Measurements from ENCODE around the gene ZNF605. TPM values are rescaled to one million over a fixed set of nuclear protein-coding genes. Genes with fewer than 3 reads are reported as not detected.
"Not testable (repeated sequence)": the region's sequence is repeated elsewhere in the genome, so short reads cannot be mapped to it uniquely, and the experiment has no call there.

Gene ZNF605
- total and polyA plus RNA-seq, 7 donors: 1.6 to 8.8 (median 6.6) TPM

- intact Hi-C loops (cut with DNase I): no loop called here
- Histone ChIP-seq H3K4me1 (no peaks in the 10 kb centered on the region), H3K27ac (no peak overlapping the region), H3K4me3 (no peak overlapping the region), H3K27me3 (ENCODE audit: insufficient read depth in 3 of 3, low read length in 2 of 3) (no peaks in the 10 kb centered on the region), H3K36me3 (ENCODE audit: insufficient read depth in 1 of 2, low read depth in 1 of 2) (peaks cover 34 to 66% of the 10 kb centered on the region in 2 donors), H3K9me3 (peaks cover 69% of the 10 kb centered on the region)
- ATAC-seq (no peak), DNase-seq (no peak)
- no peak for TF ChIP-seq CTCF (IDR thresholded peaks at IDR 0.05)
- 95 to 98% (median 97%) methylated on average over 34 of the region's 34 CpGs for WGBS, 3 donors
Observed at GRCh38 chr12:132941336-132941954, 14.7 kb downstream of the ZNF605 start.

GRCh38 chr12:132940071-132940719 lies 15.9 kb downstream of the ZNF605 start:
- WGBS, 3 donors: 96 to 98% (median 96%) methylated on average over 15 of the region's 15 CpGs
- no peak for TF ChIP-seq CTCF (IDR thresholded peaks at IDR 0.05)
- no peaks in the 10 kb centered on the region for H3K4me1 ChIP-seq
- peaks cover 63% of the 10 kb centered on the region for H3K9me3 ChIP-seq
- intact Hi-C loops (cut with DNase I): no loop called here
- no peak for DNase-seq
- H3K4me3 ChIP-seq: no peak overlapping the region
- ATAC-seq: no peak
- no peak overlapping the region for H3K27ac ChIP-seq
- H3K27me3 ChIP-seq (ENCODE audit: insufficient read depth in 3 of 3, low read length in 2 of 3): no peaks in the 10 kb centered on the region
- H3K36me3 ChIP-seq (ENCODE audit: insufficient read depth in 1 of 2, low read depth in 1 of 2): peaks cover 31 to 54% of the 10 kb centered on the region in 2 donors

- peaks cover 31 to 40% of the 10 kb centered on the region in 2 donors for H3K36me3 ChIP-seq (ENCODE audit: insufficient read depth in 1 of 2, low read depth in 1 of 2)
- DNase-seq; H3K4me3 ChIP-seq; H3K4me1 ChIP-seq; H3K27me3 ChIP-seq (ENCODE audit: insufficient read depth in 3 of 3, low read length in 2 of 3); H3K27ac ChIP-seq; ATAC-seq; intact Hi-C loops (cut with DNase I): not testable (repeated sequence)
- 93 to 97% (median 96%) methylated on average over 9 to 25 of the region's 25 CpGs for WGBS, 3 donors
- H3K9me3 ChIP-seq: peaks cover 60% of the 10 kb centered on the region
Observed at GRCh38 chr12:132938807-132939206, 17.3 kb downstream of the ZNF605 start.

GRCh38 chr12:132937476-132937875 lies 18.6 kb downstream of the ZNF605 start:
- Histone ChIP-seq H3K27ac (no peak overlapping the region), H3K4me3 (no peak overlapping the region), H3K4me1 (no peaks in the 10 kb centered on the region), H3K27me3 (ENCODE audit: insufficient read depth in 3 of 3, low read length in 2 of 3) (no peaks in the 10 kb centered on the region), H3K36me3 (ENCODE audit: insufficient read depth in 1 of 2, low read depth in 1 of 2) (peaks cover 32 to 40% of the 10 kb centered on the region in 2 donors), H3K9me3 (peaks cover 61% of the 10 kb centered on the region)
- ATAC-seq: no peak
- 99 to 100% (median 99%) methylated on average over 2 of the region's 2 CpGs for WGBS, 3 donors
- intact Hi-C loops (cut with DNase I): no loop called here
- no peak for TF ChIP-seq CTCF (IDR thresholded peaks at IDR 0.05)
- DNase-seq: no peak

- Histone ChIP-seq H3K9me3 (peaks cover 60% of the 10 kb centered on the region), H3K36me3 (ENCODE audit: insufficient read depth in 1 of 2, low read depth in 1 of 2) (peaks cover 30 to 40% of the 10 kb centered on the region in 2 donors)
- H3K4me1 ChIP-seq; ATAC-seq; H3K4me3 ChIP-seq; intact Hi-C loops (cut with DNase I); H3K27ac ChIP-seq; H3K27me3 ChIP-seq (ENCODE audit: insufficient read depth in 3 of 3, low read length in 2 of 3); DNase-seq: not testable (repeated sequence)
- WGBS, 3 donors: 95 to 99% (median 98%) methylated on average over 8 of the region's 8 CpGs
Observed at GRCh38 chr12:132936921-132937320, 19.2 kb downstream of the ZNF605 start.

Data from psoas muscle (tissue), 8 donors.